ENCODE results near the gene POP7. TPM values are rescaled to one million over a fixed set of nuclear protein-coding genes. Genes with fewer than 3 reads are reported as not detected.
"Not testable (repeated sequence)": the region's sequence is repeated elsewhere in the genome, so short reads cannot be mapped to it uniquely, and the experiment has no call there.

The POP7 gene
- total RNA-seq, 1 experiment from 2014 or later, result 52.3 TPM

GRCh38 chr7:100723732-100724275 is 17.9 kb downstream of the POP7 start:
- BruUV-seq (replicated peaks), result no TSS peak
- ChIA-PET CTCF (no interaction called here), POLR2A (no interaction called here)
- H3K4me3 ChIP-seq (ENCODE audit: low read depth in 2 of 2, low read length in 2 of 2), result no peak overlapping the region
- no peak overlapping the region for H3K27ac ChIP-seq (ENCODE audit: low read length)
- in situ Hi-C loops (cut with HindIII; ENCODE audit: low pct_unique_long_range_greater_than_20kb, low sequenced_read_pairs), result loop anchor here (25.0 kb wide), 1 partner anchor 113 kb away; the partner anchor contains the start of gene EPHB4
- H3K4me1 ChIP-seq (ENCODE audit: control insufficient read depth, insufficient read depth, low read length), result 0 out of 2 replicates have a peak, but pooled peaks cover 8% of the 10 kb centered on the region
- TF ChIP-seq POLR2AphosphoS5 (IDR thresholded peaks at IDR 0.05; ENCODE audit: low read depth, low read length), result no peak
- intact Hi-C loops (cut with micrococcal nuclease; ENCODE audit: unreplicated experiment), result loop anchor here (10.0 kb wide), 1 partner anchor 71 kb away; no protein-coding TSS in a partner anchor
- no peaks in the 10 kb centered on the region for H3K36me3 ChIP-seq (ENCODE audit: control insufficient read depth, insufficient read depth, low read length)
- DNase-seq (ENCODE audit: low read depth, low spot score), result no peak
- no peaks in the 10 kb centered on the region for H3K9me3 ChIP-seq (ENCODE audit: control insufficient read depth, insufficient read depth, low read depth, low read length)
- no peak for ATAC-seq
- no peaks in the 10 kb centered on the region for H3K27me3 ChIP-seq (ENCODE audit: control insufficient read depth, insufficient read depth, low read length)

- ATAC-seq; H3K36me3 ChIP-seq (ENCODE audit: control insufficient read depth, insufficient read depth, low read length); H3K9me3 ChIP-seq (ENCODE audit: control insufficient read depth, insufficient read depth, low read depth, low read length); BruUV-seq (replicated peaks); H3K27me3 ChIP-seq (ENCODE audit: control insufficient read depth, insufficient read depth, low read length); H3K27ac ChIP-seq (ENCODE audit: low read length); DNase-seq (ENCODE audit: low read depth, low spot score); H3K4me3 ChIP-seq (ENCODE audit: low read depth in 2 of 2, low read length in 2 of 2); POLR2A ChIA-PET; H3K4me1 ChIP-seq (ENCODE audit: control insufficient read depth, insufficient read depth, low read length): not testable (repeated sequence)
- in situ Hi-C loops (cut with HindIII; ENCODE audit: low pct_unique_long_range_greater_than_20kb, low sequenced_read_pairs), result loop anchor here (25.0 kb wide), 1 partner anchor 113 kb away; the partner anchor contains the start of gene EPHB4
- intact Hi-C loops (cut with micrococcal nuclease; ENCODE audit: unreplicated experiment), result loop anchor here (10.0 kb wide), 1 partner anchor 70 kb away; no protein-coding TSS in a partner anchor
- CTCF ChIA-PET, result interaction anchor here (0.7 to 3.6 kb wide), 5 partner anchors 13 to 254 kb away, joined by 3 to 23 read pairs (median 6); partner anchors contain the start of gene POP7
These were observed 18.4 kb downstream of the POP7 start for GRCh38 chr7:100724364-100724763.

- BruUV-seq (replicated peaks), result no TSS peak
- intact Hi-C loops (cut with micrococcal nuclease; ENCODE audit: unreplicated experiment), result loop anchor here (10.0 kb wide), 1 partner anchor 68 kb away; no protein-coding TSS in a partner anchor
- POLR2A ChIA-PET, result no interaction called here
These were observed 21.3 kb downstream of the POP7 start for GRCh38 chr7:100726996-100727761.

More at GRCh38 chr7:100726996-100727761, 21.3 kb downstream of the POP7 start:
- Histone ChIP-seq H3K4me3 (ENCODE audit: low read depth in 2 of 2, low read length in 2 of 2) (no peak overlapping the region), H3K4me1 (ENCODE audit: control insufficient read depth, insufficient read depth, low read length) (0 out of 2 replicates have a peak, but pooled peaks cover 8% of the 10 kb centered on the region), H3K9me3 (ENCODE audit: control insufficient read depth, insufficient read depth, low read depth, low read length) (no peaks in the 10 kb centered on the region), H3K36me3 (ENCODE audit: control insufficient read depth, insufficient read depth, low read length) (no peaks in the 10 kb centered on the region), H3K27me3 (ENCODE audit: control insufficient read depth, insufficient read depth, low read length) (no peaks in the 10 kb centered on the region), H3K27ac (ENCODE audit: low read length) (no peak overlapping the region)
- DNase-seq (ENCODE audit: low read depth, low spot score) (peak; percentile 22), ATAC-seq (no peak)
- CTCF ChIA-PET, result interaction anchor here (0.7 to 3.6 kb wide), 4 partner anchors 11 to 125 kb away, joined by 3 to 23 read pairs (median 7); partner anchors contain the start of genes POP7 and SLC12A9
- in situ Hi-C loops (cut with HindIII; ENCODE audit: low pct_unique_long_range_greater_than_20kb, low sequenced_read_pairs), result no loop called here
- TF ChIP-seq POLR2AphosphoS5 (IDR thresholded peaks at IDR 0.05; ENCODE audit: low read depth, low read length) (no peak), TCF7L2 (IDR thresholded peaks at IDR 0.05; ENCODE audit: low read depth, low read length) (no peak), REST (IDR thresholded peaks at IDR 0.05; ENCODE audit: insufficient read depth in 1 of 2, low read depth in 2 of 2, low read length in 1 of 2) (no peak), SIN3A (IDR thresholded peaks at IDR 0.05; ENCODE audit: borderline replicate concordance, insufficient read depth, low read depth, low read length) (no peak), CTCF (IDR thresholded peaks at IDR 0.05) (no peak)
